ENCODE measurements around the gene PRR16.

Gene PRR16

DNA sequence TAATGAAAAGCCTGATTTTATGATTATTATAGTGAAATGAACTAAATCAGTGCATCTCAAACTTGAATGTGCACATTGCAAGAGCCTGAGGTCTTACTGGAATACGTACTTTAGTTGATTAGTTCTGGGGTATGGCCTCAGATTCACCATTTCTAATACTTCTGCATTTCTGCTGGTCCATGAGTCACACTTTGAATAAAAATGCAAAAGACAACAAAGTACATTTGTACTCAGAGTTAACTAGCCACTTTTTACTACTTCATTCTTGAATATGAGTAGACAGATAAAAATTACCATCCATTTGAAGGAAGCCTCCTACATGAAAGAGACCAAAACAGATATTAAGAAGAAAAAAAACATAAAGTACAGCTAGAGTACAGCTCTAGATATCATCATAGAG is 27.1 kb upstream of the PRR16 start:
- H3K27me3 ChIP-seq (ENCODE audit: insufficient read depth, insufficient read length), result no peaks in the 10 kb centered on the region
- no peaks in the 10 kb centered on the region for H3K36me3 ChIP-seq (ENCODE audit: insufficient read depth, insufficient read length, low read length)
- no peaks in the 10 kb centered on the region for H3K9me3 ChIP-seq (ENCODE audit: insufficient read depth, low read length)
- TF ChIP-seq SUZ12 (IDR thresholded peaks at IDR 0.05; ENCODE audit: extremely low read depth, insufficient read depth, insufficient read length) (no peak), ZNF274 (IDR thresholded peaks at IDR 0.05; ENCODE audit: low read depth, low read length) (no peak), YY1 (IDR thresholded peaks at IDR 0.05; ENCODE audit: insufficient read depth, insufficient read length) (no peak)
- H3K9ac ChIP-seq (ENCODE audit: insufficient read length, low read depth), result no peak overlapping the region
- no peak for DNase-seq (ENCODE audit: low read depth, low spot score)
- H3K4me1 ChIP-seq (ENCODE audit: insufficient read depth, insufficient read length), result no peaks in the 10 kb centered on the region
- H3K4me3 ChIP-seq (ENCODE audit: insufficient read length, low read depth), result no peak overlapping the region

DNA sequence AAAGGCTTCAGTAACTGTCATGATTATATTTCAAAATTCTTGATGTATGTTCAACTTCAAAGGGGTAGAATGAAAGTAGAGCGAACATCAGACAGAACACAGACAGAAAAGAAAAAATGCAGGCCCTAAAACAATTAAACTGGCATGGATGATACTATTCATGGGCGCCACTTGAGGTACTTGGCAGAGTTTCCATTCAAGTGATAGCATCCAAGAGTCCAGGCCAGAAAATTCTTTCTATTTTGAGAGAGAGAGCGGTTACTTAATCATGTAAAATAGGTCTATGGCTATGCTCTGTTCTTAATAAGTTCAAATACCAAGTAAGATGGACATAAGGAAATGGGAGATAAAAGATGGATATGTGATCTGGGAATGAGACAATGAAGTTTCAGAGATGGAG is 21.4 kb upstream of the PRR16 start:
- Histone ChIP-seq H3K4me3 (ENCODE audit: insufficient read length, low read depth) (no peak overlapping the region), H3K9ac (ENCODE audit: insufficient read length, low read depth) (no peak overlapping the region), H3K4me1 (ENCODE audit: insufficient read depth, insufficient read length) (no peaks in the 10 kb centered on the region), H3K36me3 (ENCODE audit: insufficient read depth, insufficient read length, low read length) (no peaks in the 10 kb centered on the region), H3K27me3 (ENCODE audit: insufficient read depth, insufficient read length) (no peaks in the 10 kb centered on the region), H3K9me3 (ENCODE audit: insufficient read depth, low read length) (no peaks in the 10 kb centered on the region)
- TF ChIP-seq YY1 (IDR thresholded peaks at IDR 0.05; ENCODE audit: insufficient read depth, insufficient read length) (no peak), ZNF274 (IDR thresholded peaks at IDR 0.05; ENCODE audit: low read depth, low read length) (no peak), SUZ12 (IDR thresholded peaks at IDR 0.05; ENCODE audit: extremely low read depth, insufficient read depth, insufficient read length) (no peak)
- DNase-seq (ENCODE audit: low read depth, low spot score), result no peak

DNA sequence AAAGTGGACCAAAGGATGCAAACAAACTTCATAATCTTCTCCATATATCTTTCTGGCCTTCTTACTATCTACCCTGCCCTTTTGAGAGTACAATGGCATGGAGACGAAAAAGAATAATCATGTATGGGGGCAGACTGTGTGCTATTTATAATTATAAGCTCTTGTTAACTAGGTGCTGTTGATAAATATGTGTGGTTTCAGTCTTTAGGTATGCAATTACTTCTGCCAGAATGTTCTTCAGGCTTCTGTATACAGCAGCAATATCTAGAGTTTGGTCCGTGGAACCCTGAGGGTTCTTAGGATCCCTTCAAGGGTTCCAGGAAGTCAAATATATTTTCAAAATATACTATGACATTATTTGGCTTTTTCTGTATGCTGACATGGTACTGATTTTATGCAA is 20.5 kb upstream of the PRR16 start:
- TF ChIP-seq YY1 (IDR thresholded peaks at IDR 0.05; ENCODE audit: insufficient read depth, insufficient read length), result no peak
- no peak for TF ChIP-seq SUZ12 (IDR thresholded peaks at IDR 0.05; ENCODE audit: extremely low read depth, insufficient read depth, insufficient read length)
- no peak for TF ChIP-seq ZNF274 (IDR thresholded peaks at IDR 0.05; ENCODE audit: low read depth, low read length)
- H3K9ac ChIP-seq (ENCODE audit: insufficient read length, low read depth), result no peak overlapping the region
- no peaks in the 10 kb centered on the region for H3K36me3 ChIP-seq (ENCODE audit: insufficient read depth, insufficient read length, low read length)
- no peaks in the 10 kb centered on the region for H3K4me1 ChIP-seq (ENCODE audit: insufficient read depth, insufficient read length)
- H3K9me3 ChIP-seq (ENCODE audit: insufficient read depth, low read length), result no peaks in the 10 kb centered on the region
- no peak for DNase-seq (ENCODE audit: low read depth, low spot score)
- H3K27me3 ChIP-seq (ENCODE audit: insufficient read depth, insufficient read length), result no peaks in the 10 kb centered on the region
- no peak overlapping the region for H3K4me3 ChIP-seq (ENCODE audit: insufficient read length, low read depth)

DNA sequence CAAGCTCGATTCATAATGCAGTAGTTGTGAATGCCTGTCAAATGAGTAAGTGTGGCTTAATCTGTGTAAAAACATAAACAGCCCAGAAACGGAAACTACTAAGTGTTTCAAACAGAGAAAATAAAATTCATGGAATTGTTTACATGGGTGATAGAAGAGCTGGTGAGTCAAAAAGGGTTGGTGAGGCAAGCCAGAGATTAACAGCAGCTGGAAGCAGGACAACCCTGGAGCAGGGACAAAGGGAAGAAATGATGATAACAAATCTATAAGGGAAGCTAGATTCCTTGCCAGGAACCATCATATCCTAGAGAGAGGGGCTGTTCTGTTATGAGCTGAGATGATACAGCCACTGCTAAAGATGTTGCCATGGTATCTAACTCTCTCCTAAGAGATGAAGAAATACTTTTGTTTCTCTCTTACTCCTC is 18.0 kb upstream of the PRR16 start:
- no peaks in the 10 kb centered on the region for H3K9me3 ChIP-seq (ENCODE audit: insufficient read depth, low read length)
- TF ChIP-seq YY1 (IDR thresholded peaks at IDR 0.05; ENCODE audit: insufficient read depth, insufficient read length) (no peak), SUZ12 (IDR thresholded peaks at IDR 0.05; ENCODE audit: extremely low read depth, insufficient read depth, insufficient read length) (no peak), ZNF274 (IDR thresholded peaks at IDR 0.05; ENCODE audit: low read depth, low read length) (no peak)
- H3K4me3 ChIP-seq (ENCODE audit: insufficient read length, low read depth), result no peak overlapping the region
- H3K36me3 ChIP-seq (ENCODE audit: insufficient read depth, insufficient read length, low read length), result no peaks in the 10 kb centered on the region
- no peaks in the 10 kb centered on the region for H3K4me1 ChIP-seq (ENCODE audit: insufficient read depth, insufficient read length)
- no peak for DNase-seq (ENCODE audit: low read depth, low spot score)
- H3K9ac ChIP-seq (ENCODE audit: insufficient read length, low read depth), result no peak overlapping the region
- H3K27me3 ChIP-seq (ENCODE audit: insufficient read depth, insufficient read length), result no peaks in the 10 kb centered on the region

DNA sequence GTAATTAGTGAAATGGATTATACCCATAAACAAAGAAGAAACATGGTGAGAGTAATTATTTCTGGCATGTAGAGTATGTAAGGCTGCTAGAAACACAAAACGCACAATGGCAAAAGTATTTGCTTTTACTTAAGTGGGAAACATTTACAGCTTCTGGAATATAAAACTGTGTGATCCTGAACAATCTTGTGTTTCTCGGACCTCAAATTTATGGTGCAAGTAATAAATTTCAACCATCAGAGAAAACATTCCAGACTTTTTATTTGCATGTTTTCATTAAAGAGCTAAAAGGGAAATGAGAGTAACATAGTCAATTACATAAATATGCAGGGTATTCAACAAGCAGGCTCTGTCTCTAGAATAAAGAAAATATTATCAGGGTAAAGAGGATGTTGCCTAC is 17.2 kb upstream of the PRR16 start:
- Histone ChIP-seq H3K9me3 (ENCODE audit: insufficient read depth, low read length) (no peaks in the 10 kb centered on the region), H3K27me3 (ENCODE audit: insufficient read depth, insufficient read length) (no peaks in the 10 kb centered on the region), H3K4me1 (ENCODE audit: insufficient read depth, insufficient read length) (no peaks in the 10 kb centered on the region), H3K36me3 (ENCODE audit: insufficient read depth, insufficient read length, low read length) (no peaks in the 10 kb centered on the region), H3K9ac (ENCODE audit: insufficient read length, low read depth) (no peak overlapping the region), H3K4me3 (ENCODE audit: insufficient read length, low read depth) (no peak overlapping the region)
- no peak for DNase-seq (ENCODE audit: low read depth, low spot score)
- TF ChIP-seq SUZ12 (IDR thresholded peaks at IDR 0.05; ENCODE audit: extremely low read depth, insufficient read depth, insufficient read length), result no peak
- no peak for TF ChIP-seq YY1 (IDR thresholded peaks at IDR 0.05; ENCODE audit: insufficient read depth, insufficient read length)
- TF ChIP-seq ZNF274 (IDR thresholded peaks at IDR 0.05; ENCODE audit: low read depth, low read length), result no peak

DNA sequence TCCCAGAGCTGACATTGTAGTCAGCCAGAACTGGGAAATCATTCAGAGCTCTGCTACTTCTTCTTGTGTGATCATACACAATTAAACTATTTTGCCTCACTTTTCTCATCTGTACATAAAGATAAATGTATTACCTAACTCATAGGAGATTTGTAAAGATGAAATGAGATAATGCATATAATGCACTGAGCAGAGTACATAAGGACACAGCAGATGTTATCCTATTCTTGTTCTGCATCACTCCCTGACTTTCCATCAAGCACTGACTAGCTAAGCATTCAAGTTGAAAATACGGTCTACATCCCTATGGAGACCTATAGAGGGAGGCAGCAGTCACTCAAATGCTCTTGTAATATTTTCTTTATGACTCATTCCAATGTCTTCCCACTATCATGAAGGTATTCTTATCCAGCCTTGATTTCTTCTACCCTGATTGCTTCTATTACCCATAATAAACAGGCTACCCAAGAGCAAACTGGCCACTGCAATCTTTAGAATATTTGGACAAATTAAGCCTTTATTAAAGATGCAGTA is 16.3 kb upstream of the PRR16 start:
- H3K9ac ChIP-seq (ENCODE audit: insufficient read length, low read depth), result no peak overlapping the region
- H3K9me3 ChIP-seq (ENCODE audit: insufficient read depth, low read length), result no peaks in the 10 kb centered on the region
- no peaks in the 10 kb centered on the region for H3K27me3 ChIP-seq (ENCODE audit: insufficient read depth, insufficient read length)
- TF ChIP-seq SUZ12 (IDR thresholded peaks at IDR 0.05; ENCODE audit: extremely low read depth, insufficient read depth, insufficient read length) (no peak), YY1 (IDR thresholded peaks at IDR 0.05; ENCODE audit: insufficient read depth, insufficient read length) (no peak), ZNF274 (IDR thresholded peaks at IDR 0.05; ENCODE audit: low read depth, low read length) (no peak)
- no peaks in the 10 kb centered on the region for H3K4me1 ChIP-seq (ENCODE audit: insufficient read depth, insufficient read length)
- H3K4me3 ChIP-seq (ENCODE audit: insufficient read length, low read depth), result no peak overlapping the region
- no peaks in the 10 kb centered on the region for H3K36me3 ChIP-seq (ENCODE audit: insufficient read depth, insufficient read length, low read length)
- no peak for DNase-seq (ENCODE audit: low read depth, low spot score)

DNA sequence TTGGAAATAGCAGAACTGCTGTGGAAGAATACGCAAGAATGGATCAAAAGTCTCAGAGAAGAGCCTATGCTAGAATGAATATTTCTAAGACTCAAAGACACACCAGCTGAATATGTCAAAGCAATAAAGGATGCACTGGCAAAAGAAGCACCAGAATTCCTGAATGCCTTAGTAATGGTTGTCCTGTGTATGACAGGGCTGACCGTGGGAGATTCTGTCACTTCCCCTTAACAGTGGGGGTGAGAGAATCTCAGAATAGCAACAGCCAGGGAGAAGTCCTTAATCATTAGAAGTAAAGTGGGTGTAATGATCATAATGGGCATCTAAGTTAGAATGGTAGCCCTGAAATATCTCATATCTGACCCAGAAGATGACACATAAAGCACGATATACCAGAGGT is 14.6 kb upstream of the PRR16 start:
- no peaks in the 10 kb centered on the region for H3K27me3 ChIP-seq (ENCODE audit: insufficient read depth, insufficient read length)
- DNase-seq (ENCODE audit: low read depth, low spot score), result no peak
- no peak overlapping the region for H3K4me3 ChIP-seq (ENCODE audit: insufficient read length, low read depth)
- H3K9ac ChIP-seq (ENCODE audit: insufficient read length, low read depth), result no peak overlapping the region
- no peaks in the 10 kb centered on the region for H3K36me3 ChIP-seq (ENCODE audit: insufficient read depth, insufficient read length, low read length)
- H3K4me1 ChIP-seq (ENCODE audit: insufficient read depth, insufficient read length), result no peaks in the 10 kb centered on the region
- no peak for TF ChIP-seq SUZ12 (IDR thresholded peaks at IDR 0.05; ENCODE audit: extremely low read depth, insufficient read depth, insufficient read length)
- no peak for TF ChIP-seq YY1 (IDR thresholded peaks at IDR 0.05; ENCODE audit: insufficient read depth, insufficient read length)
- no peak for TF ChIP-seq ZNF274 (IDR thresholded peaks at IDR 0.05; ENCODE audit: low read depth, low read length)
- no peaks in the 10 kb centered on the region for H3K9me3 ChIP-seq (ENCODE audit: insufficient read depth, low read length)
